IMR-90 (cell line): ENCODE data around the gene CARD14. TPM values are rescaled to one million over a fixed set of nuclear protein-coding genes. Genes with fewer than 3 reads are reported as not detected.

Experiments used
- ATAC-seq: fragments of 200-7000 bp; cut with Tn5 transposase; 2 replicates; pipeline ENCODE4 v1.9.1; 2020; ENCODE audit warnings: low read depth, mild to moderate bottlenecking, moderate library complexity
- BruUV-seq: library from RNA; stranded (reverse); fragments of 400-500 nt; replicated peaks from 2 replicates; lab custom pipeline; 2021; lab: Mats Ljungman, UMichigan
- CTCF ChIA-PET: fragments of 300-600 bp; formaldehyde crosslinking; extraction: SDS; loops from one replicate; lab custom pipeline; 2021; ENCODE audit warnings: antibody characterized with exemption; lab: Yijun Ruan, JAX
- POLR2A ChIA-PET: fragments of 300-600 bp; sonication (Branson Sonifier 250); formaldehyde crosslinking; loops from one replicate; lab custom pipeline; 2022; ENCODE audit warnings: antibody characterized with exemption; ENCODE audit not compliant: unreplicated experiment; lab: Charles Lee
- DNase-seq: peaks from one replicate; pipeline ENCODE4 v3.0.0; 2013
- H2AFZ ChIP-seq: replicated peaks from 2 replicates; pipeline ENCODE3; 2013; ENCODE audit warnings: low read length, mild to moderate bottlenecking; ENCODE audit not compliant: poor library complexity
- H2AK5ac ChIP-seq: 2 replicates; pipeline ENCODE4 v1.6.1; 2013; ENCODE audit warnings: low read depth, low read length, inconsistent platforms
- H2AK9ac ChIP-seq: replicated peaks from 2 replicates; pipeline ENCODE3; 2013; ENCODE audit warnings: mild to moderate bottlenecking, low read depth, low read length, moderate library complexity; ENCODE audit not compliant: poor library complexity
- H2BK120ac ChIP-seq: 2 replicates; pipeline ENCODE4 v1.6.1; 2013; ENCODE audit warnings: low read depth, low read length, inconsistent platforms
- H2BK15ac ChIP-seq: 3 replicates; pipeline ENCODE4 v1.6.1; 2013; ENCODE audit warnings: low read depth, low read length, inconsistent platforms
- H2BK20ac ChIP-seq: 2 replicates; pipeline ENCODE4 v1.6.1; 2013; ENCODE audit warnings: low read depth, mild to moderate bottlenecking, inconsistent platforms, low read length, moderate library complexity
- H2BK5ac ChIP-seq: 2 replicates; pipeline ENCODE4 v1.6.1; 2013; ENCODE audit warnings: mild to moderate bottlenecking, low read depth, low read length, inconsistent platforms; ENCODE audit not compliant: poor library complexity, severe bottlenecking
- H3K14ac ChIP-seq: replicated peaks from 2 replicates; pipeline ENCODE4 v1.6.1; 2013; ENCODE audit warnings: low read depth, low read length, inconsistent platforms
- H3K18ac ChIP-seq: 2 replicates; pipeline ENCODE4 v1.6.1; 2013; ENCODE audit warnings: low read depth, low read length, control low read depth
- H3K23ac ChIP-seq: 2 replicates; pipeline ENCODE4 v1.6.1; 2013; ENCODE audit warnings: low read depth, low read length, inconsistent platforms
- H3K27ac ChIP-seq: 2 replicates; pipeline ENCODE4 v1.5.1; 2013; ENCODE audit warnings: mild to moderate bottlenecking, control low read depth, low read length; ENCODE audit not compliant: insufficient read depth
- H3K27me3 ChIP-seq: 2 replicates; pipeline ENCODE4 v1.6.1; 2013; ENCODE audit warnings: low read length; ENCODE audit not compliant: control insufficient read depth, insufficient read depth
- H3K36me3 ChIP-seq: 2 replicates; pipeline ENCODE4 v1.6.1; 2013; ENCODE audit warnings: low read length, mixed read lengths; ENCODE audit not compliant: control insufficient read depth, insufficient read depth
- H3K4ac ChIP-seq: 2 replicates; pipeline ENCODE4 v1.6.1; 2013; ENCODE audit warnings: low read depth, low read length, inconsistent platforms
- H3K4me1 ChIP-seq: 2 replicates; pipeline ENCODE4 v1.6.1; 2013; ENCODE audit warnings: low read length, mixed read lengths; ENCODE audit not compliant: control insufficient read depth, insufficient read depth
- H3K4me2 ChIP-seq: 2 replicates; pipeline ENCODE4 v1.6.1; 2013; ENCODE audit warnings: low read depth, mild to moderate bottlenecking, control low read depth, low read length, moderate library complexity
- H3K4me3 ChIP-seq: 2 replicates; pipeline ENCODE4 v1.5.1; 2013; ENCODE audit warnings: low read depth, mild to moderate bottlenecking, control low read depth, low read length, moderate library complexity; ENCODE audit not compliant: insufficient read depth
- H3K56ac ChIP-seq: 2 replicates; pipeline ENCODE4 v1.6.1; 2013; ENCODE audit warnings: low read length, inconsistent platforms; ENCODE audit not compliant: insufficient read depth; ENCODE audit errors: extremely low read depth
- H3K79me1 ChIP-seq, 2 experiments: 2 replicates each; pipeline ENCODE4 v1.6.1; 2013; ENCODE audit warnings: low read length in 2 of 2, inconsistent platforms in 1 of 2, low read depth in 1 of 2
- H3K9ac ChIP-seq: 2 replicates; pipeline ENCODE4 v1.6.1; 2013; ENCODE audit warnings: low read depth, low read length, control low read depth
- H3K9me1 ChIP-seq: 2 replicates; pipeline ENCODE4 v1.6.1; 2013; ENCODE audit warnings: low read length, inconsistent platforms; ENCODE audit not compliant: insufficient read depth
- H3K9me3 ChIP-seq: 2 replicates; pipeline ENCODE4 v1.6.1; 2013; ENCODE audit warnings: low read length; ENCODE audit not compliant: control insufficient read depth, insufficient read depth
- H4K20me1 ChIP-seq: 2 replicates; pipeline ENCODE4 v1.6.1; 2013; ENCODE audit warnings: low read length, inconsistent platforms; ENCODE audit not compliant: insufficient read depth
- H4K5ac ChIP-seq: 2 replicates; pipeline ENCODE4 v1.6.1; 2013; ENCODE audit warnings: mild to moderate bottlenecking, low read depth, low read length, control low read depth
- H4K8ac ChIP-seq, 2 experiments: 2 replicates each; pipeline ENCODE4 v1.6.1; 2013; ENCODE audit warnings: low read depth in 2 of 2, low read length in 2 of 2, control low read depth in 1 of 2, inconsistent platforms in 1 of 2
- H4K91ac ChIP-seq: 2 replicates; pipeline ENCODE4 v1.6.1; 2013; ENCODE audit warnings: low read depth, low read length, inconsistent platforms; ENCODE audit not compliant: insufficient read depth
- FOS ChIP-seq: fragments of 150-350 bp; IDR thresholded peaks from 2 replicates; pipeline ENCODE4 v1.6.1; 2016; ENCODE audit warnings: low read depth, low read length
- MXI1 ChIP-seq: IDR thresholded peaks from 2 replicates; pipeline ENCODE4 v1.6.1; 2012; ENCODE audit warnings: low read depth, mild to moderate bottlenecking, low read length, moderate library complexity, borderline replicate concordance
- WGBS, 2 experiments: methylation state at CpG; one replicate each; pipeline versions ENCODE4 v1.1.5 to v1.1.7; 2013; ENCODE audit warnings: missing lambda C conversion rate in 2 of 2; ENCODE audit not compliant: insufficient read length in 1 of 2; ENCODE audit errors: extremely low coverage in 2 of 2; 5-methylcytosine and 5-hydroxymethylcytosine counted together
- dilution Hi-C: fragments of 300-500 bp; cut with HindIII; formaldehyde crosslinking; loops from one replicate; pipeline ENCODE4 v1.14.3; 2018; ENCODE audit warnings: low sequenced_read_pairs; ENCODE audit not compliant: unreplicated experiment
- in situ Hi-C: fragments of 300-500 bp; cut with MboI; formaldehyde crosslinking; loops from 3 replicates; pipeline ENCODE4 v1.14.3; 2019; ENCODE audit warnings: low sequenced_read_pairs, inconsistent platforms, mixed read lengths
- intact Hi-C: fragments of 100-400 bp; cut with micrococcal nuclease; formaldehyde crosslinking; loops from 2 replicates; pipeline ENCODE4 v1.10.0; 2022
- polyA plus RNA-seq, 3 experiments: library from polyadenylated mRNA; depleted of rRNA; stranded (reverse); fragments of >200 nt; gene quantifications; 2 replicates each; pipeline ENCODE4 v1.2.3, GENCODE V29; 2012; ENCODE audit warnings: low replicate concordance in 1 of 3
- total RNA-seq: library from RNA; depleted of rRNA; stranded (reverse); fragments of >200 nt; gene quantifications from 2 replicates; pipeline ENCODE4 v1.2.3, GENCODE V29; 2012

CARD14 gene
- total and polyA plus RNA-seq, 2 of the 4 experiments (the other 2 are of a cell fraction) = not detected

DNA sequence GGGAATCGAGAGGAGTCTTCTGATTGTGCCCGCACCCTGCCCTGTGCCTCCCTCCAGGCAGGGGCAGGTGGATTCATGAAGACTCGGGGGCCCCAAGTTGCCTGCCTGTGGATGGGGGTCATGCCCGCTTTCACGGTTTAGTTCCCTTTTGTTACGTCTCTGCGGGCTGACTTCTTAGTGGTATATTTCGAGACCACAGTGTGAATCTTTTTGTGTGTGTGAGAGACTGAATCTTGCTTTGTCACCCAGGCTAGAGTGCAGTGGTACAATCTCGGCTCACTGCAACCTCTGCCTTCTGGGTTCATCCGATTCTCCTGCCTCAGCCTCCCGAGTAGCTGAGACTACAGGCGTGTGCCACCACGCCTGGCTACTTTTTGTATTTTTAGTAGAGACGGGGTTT lies 72.7 kb downstream of the CARD14 start:
- Histone ChIP-seq H4K5ac (no peak overlapping the region), H2AFZ (no peak overlapping the region), H3K4ac (no peak overlapping the region), H3K56ac (no peak overlapping the region), H2BK15ac (no peak overlapping the region), H3K79me1 (no peaks in the 10 kb centered on the region), H2AK5ac (no peak overlapping the region), H3K4me3 (no peak overlapping the region), H4K91ac (no peak overlapping the region), H3K4me1 (no peaks in the 10 kb centered on the region), H3K14ac (no peak overlapping the region), H3K18ac (no peak overlapping the region), H4K8ac (no peak overlapping the region), H3K23ac (no peak overlapping the region), H2BK120ac (no peak overlapping the region), H2BK20ac (no peak overlapping the region), H3K9me1 (0 out of 2 replicates have a peak, but pooled peaks cover 2% of the 10 kb centered on the region), H3K27me3 (no peaks in the 10 kb centered on the region), H2BK5ac (no peak overlapping the region), H3K4me2 (no peak overlapping the region), H2AK9ac (no peak overlapping the region), H3K9ac (no peak overlapping the region), H3K36me3 (peaks cover 51% of the 10 kb centered on the region), H3K9me3 (no peaks in the 10 kb centered on the region), H4K20me1 (no peaks in the 10 kb centered on the region), H3K27ac (no peak overlapping the region)
- POLR2A ChIA-PET = no interaction called here
- TF ChIP-seq MXI1 = no peak
- no peak for TF ChIP-seq FOS
- dilution Hi-C loops (no loop called here), in situ Hi-C loops (no loop called here), intact Hi-C loops (no loop called here)
- WGBS, 2 experiments = 90% methylated on average over 5 of the region's 14 CpGs; no CpG with 5 or more reads in 1 of the 2 experiments
- no TSS peak for BruUV-seq
- DNase-seq = no peak
- CTCF ChIA-PET = no interaction called here
- ATAC-seq = no peak
